ENCODE measurements around the gene CHST8.

The CHST8 gene

DNA sequence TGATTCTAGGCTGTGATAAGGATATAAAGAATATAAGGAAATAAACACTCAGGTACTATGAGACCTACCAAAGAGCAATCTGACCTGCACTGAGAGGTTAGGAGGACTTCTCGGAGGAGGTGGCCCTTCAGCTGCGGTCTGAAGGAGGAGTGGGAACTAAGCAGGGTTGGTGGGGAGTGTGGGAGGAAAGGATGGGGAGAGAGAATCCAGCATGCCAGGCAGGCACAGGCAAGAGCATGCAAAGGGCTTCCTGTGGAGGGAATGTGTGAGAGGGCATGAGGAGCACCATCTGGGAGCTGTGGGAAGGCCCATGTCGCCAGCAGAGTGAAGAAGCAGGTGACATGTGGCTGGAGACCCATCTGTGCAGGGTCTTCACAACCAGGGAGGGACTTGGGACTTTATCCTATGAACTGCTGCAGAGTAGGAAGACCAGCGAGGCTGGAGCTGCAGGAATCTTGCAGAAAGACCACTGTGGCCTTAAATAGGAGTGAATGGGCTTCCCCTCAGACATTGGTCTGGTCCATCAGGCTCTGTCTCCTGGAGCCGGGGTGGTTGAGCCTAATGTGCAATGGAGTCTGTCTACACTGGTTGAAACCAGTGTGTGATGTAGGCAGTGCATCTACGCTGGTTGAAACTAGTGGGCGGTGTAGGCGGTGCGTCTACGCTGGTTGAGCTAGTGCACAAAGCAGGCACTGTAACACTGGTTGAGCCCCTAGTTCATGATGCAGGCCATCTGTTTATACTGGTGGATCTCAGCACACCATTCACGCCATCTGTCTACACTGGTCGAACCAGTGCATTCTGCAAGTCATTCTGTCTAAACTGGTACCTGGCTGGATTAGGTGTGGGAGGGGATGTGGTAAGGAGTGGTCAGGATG is 6.4 kb downstream of the CHST8 start:
- H3K79me2 ChIP-seq (ENCODE audit: low read length) = no peaks in the 10 kb centered on the region; the same call in 1 of the 2 replicates

DNA sequence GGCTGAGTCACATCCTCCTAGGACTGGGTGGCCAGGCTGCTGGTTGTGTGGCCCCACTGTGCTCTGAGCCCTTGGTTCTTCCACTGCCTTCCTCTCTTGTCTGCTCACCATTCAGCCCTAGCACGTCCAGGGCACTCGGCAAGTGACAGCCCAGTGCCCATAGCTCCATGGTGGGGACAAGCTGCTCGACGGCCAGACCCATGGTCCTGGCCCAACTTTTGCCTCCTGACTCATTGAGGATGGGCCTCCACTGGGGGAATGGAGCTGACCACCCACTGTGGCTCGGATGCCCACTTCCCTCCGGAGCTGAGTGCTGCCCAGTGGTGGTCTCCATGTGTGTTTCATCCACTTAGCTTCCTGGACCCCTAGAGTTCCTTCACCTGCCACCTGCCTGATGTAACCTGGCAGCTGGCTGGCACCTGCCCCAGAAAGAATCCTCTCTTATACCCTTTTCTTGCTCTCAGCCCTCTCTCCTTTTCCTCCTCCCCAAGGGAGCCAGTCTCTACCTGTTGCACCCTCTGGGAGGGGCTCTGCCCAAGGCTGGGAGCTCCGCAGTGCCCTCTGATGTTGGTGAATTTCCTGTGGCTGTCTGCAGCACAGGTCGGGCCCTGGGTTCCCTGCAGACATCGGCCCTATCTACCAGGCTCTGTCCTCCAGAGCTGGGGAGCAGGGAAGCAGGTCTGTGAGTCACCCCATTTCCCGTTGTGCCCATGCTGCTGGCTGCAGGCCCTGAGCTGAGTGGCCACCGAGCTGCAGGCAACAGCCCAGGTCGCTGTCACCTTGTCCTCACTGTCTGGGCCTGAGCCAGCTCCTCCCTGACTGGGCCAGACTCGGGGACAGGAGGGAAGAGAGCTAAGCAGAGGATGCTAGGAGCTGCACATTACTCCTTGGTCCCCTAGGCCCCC is 7.4 kb downstream of the CHST8 start:
- H3K9me2 ChIP-seq (replicated peaks; ENCODE audit: insufficient read depth, low read length) = no peaks in the 10 kb centered on the region
- H3K79me2 ChIP-seq (ENCODE audit: low read length) = no peaks in the 10 kb centered on the region; the same call in 1 of the 2 replicates
- H3K9me3 ChIP-seq (replicated peaks; ENCODE audit: insufficient read depth, low read length) = no peaks in the 10 kb centered on the region
- no peaks in the 10 kb centered on the region for H3K4me1 ChIP-seq (ENCODE audit: low read length)
- no peak overlapping the region for H2AFZ ChIP-seq (ENCODE audit: low read length)
- peaks cover 15% of the 10 kb centered on the region for H3K27me3 ChIP-seq (replicated peaks; ENCODE audit: insufficient read depth, low read length)
- no peaks in the 10 kb centered on the region for H3K36me3 ChIP-seq (replicated peaks; ENCODE audit: insufficient read depth, low read length)
- H3F3A ChIP-seq (ENCODE audit: insufficient read depth, low read length) = no peaks in the 10 kb centered on the region
- H3K4me2 ChIP-seq (ENCODE audit: low read depth, low read length) = no peak overlapping the region
- no peak overlapping the region for H3K4me3 ChIP-seq (ENCODE audit: low read length)
- no peaks in the 10 kb centered on the region for H4K20me1 ChIP-seq (ENCODE audit: insufficient read depth, low read length)
- no peak overlapping the region for H3K9ac ChIP-seq (ENCODE audit: low read length)
- TF ChIP-seq, protein P1, sequence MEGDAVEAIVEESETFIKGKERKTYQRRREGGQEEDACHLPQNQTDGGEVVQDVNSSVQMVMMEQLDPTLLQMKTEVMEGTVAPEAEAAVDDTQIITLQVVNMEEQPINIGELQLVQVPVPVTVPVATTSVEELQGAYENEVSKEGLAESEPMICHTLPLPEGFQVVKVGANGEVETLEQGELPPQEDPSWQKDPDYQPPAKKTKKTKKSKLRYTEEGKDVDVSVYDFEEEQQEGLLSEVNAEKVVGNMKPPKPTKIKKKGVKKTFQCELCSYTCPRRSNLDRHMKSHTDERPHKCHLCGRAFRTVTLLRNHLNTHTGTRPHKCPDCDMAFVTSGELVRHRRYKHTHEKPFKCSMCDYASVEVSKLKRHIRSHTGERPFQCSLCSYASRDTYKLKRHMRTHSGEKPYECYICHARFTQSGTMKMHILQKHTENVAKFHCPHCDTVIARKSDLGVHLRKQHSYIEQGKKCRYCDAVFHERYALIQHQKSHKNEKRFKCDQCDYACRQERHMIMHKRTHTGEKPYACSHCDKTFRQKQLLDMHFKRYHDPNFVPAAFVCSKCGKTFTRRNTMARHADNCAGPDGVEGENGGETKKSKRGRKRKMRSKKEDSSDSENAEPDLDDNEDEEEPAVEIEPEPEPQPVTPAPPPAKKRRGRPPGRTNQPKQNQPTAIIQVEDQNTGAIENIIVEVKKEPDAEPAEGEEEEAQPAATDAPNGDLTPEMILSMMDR (IDR thresholded peaks at IDR 0.05; ENCODE audit: low read length) = no peak
- TF ChIP-seq EZH2 (optimal IDR thresholded peaks at IDR 0.05; ENCODE audit: low read depth, low read length) = no peak
- TF ChIP-seq EZH2phosphoT487 (IDR thresholded peaks at IDR 0.05; ENCODE audit: low read length) = no peak
- no peak for DNase-seq
- H3K27ac ChIP-seq (ENCODE audit: low read length) = no peak overlapping the region

More for the DNA sequence above, 6.4 kb downstream of the CHST8 start:
- Histone ChIP-seq H2AFZ (ENCODE audit: low read length) (no peak overlapping the region), H3K4me3 (ENCODE audit: low read length) (no peak overlapping the region), H4K20me1 (ENCODE audit: insufficient read depth, low read length) (no peaks in the 10 kb centered on the region), H3K36me3 (replicated peaks; ENCODE audit: insufficient read depth, low read length) (no peaks in the 10 kb centered on the region), H3F3A (ENCODE audit: insufficient read depth, low read length) (no peaks in the 10 kb centered on the region), H3K9me2 (replicated peaks; ENCODE audit: insufficient read depth, low read length) (no peaks in the 10 kb centered on the region), H3K4me1 (ENCODE audit: low read length) (no peaks in the 10 kb centered on the region), H3K9ac (ENCODE audit: low read length) (no peak overlapping the region), H3K4me2 (ENCODE audit: low read depth, low read length) (no peak overlapping the region), H3K9me3 (replicated peaks; ENCODE audit: insufficient read depth, low read length) (no peaks in the 10 kb centered on the region), H3K27ac (ENCODE audit: low read length) (no peak overlapping the region), H3K27me3 (replicated peaks; ENCODE audit: insufficient read depth, low read length) (peaks cover 20% of the 10 kb centered on the region)
- DNase-seq = no peak
- TF ChIP-seq EZH2phosphoT487 (IDR thresholded peaks at IDR 0.05; ENCODE audit: low read length) (no peak), EZH2 (optimal IDR thresholded peaks at IDR 0.05; ENCODE audit: low read depth, low read length) (no peak)
- TF ChIP-seq, protein P1 (IDR thresholded peaks at IDR 0.05; ENCODE audit: low read length) = no peak

GRCh38 chr19:33629826-33630375 is 8.1 kb downstream of the CHST8 start:
- no peaks in the 10 kb centered on the region for H3F3A ChIP-seq (ENCODE audit: insufficient read depth, low read length)
- H3K4me2 ChIP-seq (ENCODE audit: low read depth, low read length) = no peak overlapping the region
- no peaks in the 10 kb centered on the region; the same call in 1 of the 2 replicates for H3K79me2 ChIP-seq (ENCODE audit: low read length)
- no peaks in the 10 kb centered on the region for H3K36me3 ChIP-seq (replicated peaks; ENCODE audit: insufficient read depth, low read length)
- H3K9me3 ChIP-seq (replicated peaks; ENCODE audit: insufficient read depth, low read length) = no peaks in the 10 kb centered on the region
- H3K4me3 ChIP-seq (ENCODE audit: low read length) = no peak overlapping the region
- no peak for DNase-seq
- H4K20me1 ChIP-seq (ENCODE audit: insufficient read depth, low read length) = no peaks in the 10 kb centered on the region
- no peaks in the 10 kb centered on the region for H3K9me2 ChIP-seq (replicated peaks; ENCODE audit: insufficient read depth, low read length)
- H3K4me1 ChIP-seq (ENCODE audit: low read length) = no peaks in the 10 kb centered on the region
- H2AFZ ChIP-seq (ENCODE audit: low read length) = no peak overlapping the region
- H3K9ac ChIP-seq (ENCODE audit: low read length) = no peak overlapping the region
- peaks cover 8% of the 10 kb centered on the region; the same call in 1 of the 2 replicates for H3K27me3 ChIP-seq (replicated peaks; ENCODE audit: insufficient read depth, low read length)
- no peak overlapping the region for H3K27ac ChIP-seq (ENCODE audit: low read length)
- TF ChIP-seq EZH2 (optimal IDR thresholded peaks at IDR 0.05; ENCODE audit: low read depth, low read length) = no peak
- no peak for TF ChIP-seq EZH2phosphoT487 (IDR thresholded peaks at IDR 0.05; ENCODE audit: low read length)
- TF ChIP-seq, protein P1 (IDR thresholded peaks at IDR 0.05; ENCODE audit: low read length) = no peak
